Measurements from ENCODE around the gene AMN.

AMN gene

DNA sequence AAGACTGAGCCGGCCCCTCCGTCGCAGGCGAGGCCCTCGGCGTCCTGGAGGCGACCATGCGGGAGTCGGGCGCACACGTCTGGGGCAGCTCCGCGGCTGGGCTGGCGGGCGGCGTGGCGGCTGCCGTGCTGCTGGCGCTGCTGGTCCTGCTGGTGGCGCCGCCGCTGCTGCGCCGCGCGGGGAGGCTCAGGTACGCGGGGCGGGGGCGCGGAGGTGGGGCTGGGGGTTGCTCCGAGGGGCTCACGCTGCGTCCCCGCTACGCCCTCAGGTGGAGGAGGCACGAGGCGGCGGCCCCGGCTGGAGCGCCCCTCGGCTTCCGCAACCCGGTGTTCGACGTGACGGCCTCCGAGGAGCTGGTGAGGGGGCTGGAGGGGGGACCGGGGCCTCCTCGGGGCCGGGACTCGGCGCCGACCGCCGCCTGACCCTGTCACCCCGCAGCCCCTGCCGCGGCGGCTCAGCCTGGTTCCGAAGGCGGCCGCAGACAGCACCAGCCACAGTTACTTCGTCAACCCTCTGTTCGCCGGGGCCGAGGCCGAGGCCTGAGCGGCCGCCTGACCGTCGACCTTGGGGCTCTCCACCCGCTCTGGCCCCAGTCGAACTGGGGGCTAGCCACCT lies 7.8 kb downstream of the AMN start:
- no peak for DNase-seq

- DNase-seq: peak; percentile 18
These were observed 8.5 kb downstream of the AMN start for GRCh38 chr14:102930753-102931579.

- DNase-seq: no peak
These were observed 9.3 kb downstream of the AMN start for GRCh38 chr14:102931580-102932285.

- no peak for DNase-seq
These were observed 10.2 kb downstream of the AMN start for GRCh38 chr14:102932484-102933248.

GRCh38 chr14:102933618-102934231 lies 11.3 kb downstream of the AMN start:
- no peak for DNase-seq

GRCh38 chr14:102935756-102936155 lies 13.3 kb downstream of the AMN start:
- no peak for DNase-seq

DNA sequence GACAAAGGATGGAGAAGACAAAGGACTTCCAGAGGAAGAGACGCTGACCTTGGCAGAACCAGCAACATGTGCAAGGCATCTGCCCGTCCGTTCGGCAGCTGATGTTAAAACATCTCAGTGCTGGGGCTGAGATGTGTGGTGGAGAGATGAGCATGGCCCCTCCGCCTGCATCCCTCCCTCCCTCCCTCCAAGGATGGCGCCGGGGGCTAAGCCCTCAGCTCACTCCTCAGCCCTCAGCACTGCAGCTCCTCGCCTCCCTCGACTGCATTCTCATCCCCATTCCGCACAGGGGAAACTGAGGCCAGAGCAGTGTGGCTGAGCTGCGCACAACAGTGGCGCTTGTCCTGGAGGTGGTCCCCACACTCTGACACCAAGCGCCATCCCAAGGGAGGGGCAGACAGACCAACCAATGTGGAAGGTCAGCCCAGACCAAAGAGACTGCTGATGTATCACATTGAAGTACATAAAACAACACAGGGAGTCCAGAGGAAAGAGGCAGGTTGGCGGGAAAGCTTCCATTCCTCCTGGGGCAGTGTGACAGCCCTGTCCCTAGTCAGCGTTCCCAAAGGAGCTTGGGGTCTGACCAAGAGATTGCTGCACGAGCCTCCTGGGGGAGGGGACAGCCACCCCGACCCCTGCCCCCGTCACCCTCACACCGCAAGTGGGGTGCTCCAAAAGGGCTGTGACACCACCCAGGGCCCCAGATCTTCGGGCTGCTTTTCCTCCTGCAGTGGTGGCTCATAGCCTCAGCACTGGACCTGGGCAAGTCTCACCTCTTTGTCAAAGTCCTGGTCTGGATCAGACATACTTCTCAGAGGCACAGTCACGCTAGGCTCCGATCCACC lies 15.1 kb downstream of the AMN start:
- no peak for DNase-seq

DNA sequence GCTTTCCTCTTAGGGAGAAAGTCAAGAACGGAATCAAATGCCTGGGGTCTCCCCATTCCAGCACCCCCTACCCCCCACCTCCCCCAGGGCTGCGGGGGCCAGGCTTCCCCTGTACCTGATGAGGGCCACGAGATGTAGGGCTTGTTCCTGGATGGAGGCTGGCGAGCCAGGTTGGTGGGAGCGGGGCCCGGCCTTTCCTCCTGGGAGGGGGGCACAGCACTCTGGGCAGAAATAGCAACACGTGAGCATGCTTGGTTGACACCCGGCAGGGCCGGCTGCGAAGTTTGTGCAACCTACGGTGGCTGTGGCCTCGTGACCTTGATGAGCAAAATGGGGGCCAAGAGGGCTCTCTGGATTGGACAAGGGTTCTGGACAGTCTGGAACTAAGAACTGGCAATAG lies 15.7 kb downstream of the AMN start:
- DNase-seq: no peak

DNA sequence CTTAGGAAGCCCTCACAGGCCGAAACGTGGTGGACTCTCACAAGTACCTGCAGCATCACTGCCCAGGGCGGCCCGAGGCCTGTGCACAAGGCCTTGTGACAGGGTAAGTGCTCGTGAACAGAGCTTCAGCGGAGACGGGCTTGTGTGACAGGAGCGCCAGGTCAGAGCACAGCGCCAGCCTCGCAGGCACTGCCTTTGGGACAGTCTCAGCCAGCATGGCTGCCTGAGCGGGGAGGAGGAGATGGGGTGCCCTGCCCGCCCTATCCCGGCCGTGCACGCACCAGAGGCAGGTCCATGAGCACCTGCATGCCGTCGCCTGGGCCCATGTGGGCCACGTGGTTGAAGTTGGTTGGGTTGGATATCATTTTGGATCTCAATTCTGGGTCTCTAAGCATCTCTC lies 16.9 kb downstream of the AMN start:
- DNase-seq: no peak

DNA sequence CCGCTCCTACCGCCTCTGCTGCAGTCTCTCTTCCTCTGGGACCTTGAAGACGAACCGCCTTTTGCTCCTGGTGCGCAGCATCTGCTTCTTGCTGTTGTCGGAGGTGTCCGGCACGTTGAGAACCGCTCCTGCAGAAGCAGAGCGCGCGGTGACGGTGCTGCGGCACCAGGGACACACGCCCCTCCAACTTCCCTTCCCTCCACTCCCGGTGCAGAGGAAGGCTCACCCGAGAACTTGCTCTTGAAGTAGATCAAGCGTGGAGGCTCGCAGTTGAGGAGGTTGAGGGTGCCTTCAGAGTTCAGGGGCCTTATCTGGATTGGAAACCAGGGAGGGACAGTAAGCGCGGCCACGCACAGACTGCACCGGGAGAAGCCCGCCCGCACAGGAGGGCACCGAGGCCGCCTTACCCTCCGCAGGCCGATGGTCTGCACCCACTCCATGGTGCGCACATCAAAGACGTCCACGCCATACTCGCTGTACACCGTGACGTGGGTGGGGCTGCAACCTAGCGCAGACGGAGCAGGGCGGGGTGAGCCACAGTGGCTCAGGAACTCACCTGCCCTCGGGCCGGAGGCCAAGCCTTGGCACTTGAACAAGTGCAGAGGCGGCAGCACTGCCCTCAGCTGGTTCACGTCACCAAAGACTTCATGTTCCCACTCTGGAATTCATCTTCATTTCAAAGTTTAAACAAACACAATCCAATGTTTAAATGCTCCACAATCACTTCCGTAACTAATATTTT lies 17.5 kb downstream of the AMN start:
- no peak for DNase-seq

- no peak for DNase-seq
These were observed 18.4 kb downstream of the AMN start for GRCh38 chr14:102940729-102941362.

DNA sequence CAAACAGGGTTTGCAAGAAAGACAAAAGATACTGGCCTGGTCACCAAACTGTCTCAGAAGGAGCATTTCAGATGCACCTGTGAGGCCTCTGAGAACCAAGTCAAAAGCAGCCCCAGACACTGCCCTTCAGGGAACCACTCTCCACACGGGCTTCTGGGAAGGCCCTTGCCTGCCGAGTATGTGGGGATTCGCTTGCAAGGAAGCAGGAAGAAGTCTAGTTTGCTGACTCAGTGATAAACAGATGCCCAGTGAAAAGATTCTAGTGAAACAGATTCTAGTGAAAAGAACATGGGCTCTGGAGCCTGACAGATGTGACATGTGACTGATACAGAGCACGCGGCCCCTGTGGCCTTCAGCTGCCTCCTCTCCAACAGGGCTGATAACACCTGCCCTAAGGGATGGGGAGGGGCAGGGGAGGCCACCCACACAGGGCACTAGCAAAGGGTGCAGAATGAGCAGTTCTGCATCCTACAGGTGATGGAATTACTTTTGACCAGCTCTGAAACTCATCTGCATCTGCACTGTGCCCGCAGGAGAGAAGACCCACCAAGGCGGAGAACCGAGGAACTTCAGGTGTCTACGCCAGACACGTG lies 19.1 kb downstream of the AMN start:
- no peak for DNase-seq

- DNase-seq: no peak
These were observed 19.6 kb downstream of the AMN start for GRCh38 chr14:102942069-102942468.

DNA sequence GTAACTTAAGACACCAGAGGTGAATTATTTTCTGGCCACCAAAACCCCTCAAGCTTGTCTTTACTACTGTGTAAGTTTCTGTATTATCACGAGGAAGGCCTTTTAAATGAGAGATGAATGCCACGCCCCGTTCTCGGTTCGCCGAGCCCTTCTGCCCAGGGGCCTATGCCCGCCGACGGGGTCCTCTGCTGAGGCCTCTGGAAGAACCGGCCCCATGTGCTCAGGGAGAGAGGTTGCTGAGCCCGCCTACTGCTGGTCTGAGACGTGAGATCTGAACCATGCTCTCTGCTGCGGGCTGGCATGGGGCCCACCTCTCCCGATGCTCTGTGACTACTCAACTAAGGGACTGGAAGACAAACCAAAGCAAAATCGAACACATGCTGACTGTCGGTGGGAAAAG lies 21.0 kb downstream of the AMN start:
- no peak for DNase-seq

GRCh38 chr14:102943979-102944378 lies 21.5 kb downstream of the AMN start:
- no peak for DNase-seq

DNA sequence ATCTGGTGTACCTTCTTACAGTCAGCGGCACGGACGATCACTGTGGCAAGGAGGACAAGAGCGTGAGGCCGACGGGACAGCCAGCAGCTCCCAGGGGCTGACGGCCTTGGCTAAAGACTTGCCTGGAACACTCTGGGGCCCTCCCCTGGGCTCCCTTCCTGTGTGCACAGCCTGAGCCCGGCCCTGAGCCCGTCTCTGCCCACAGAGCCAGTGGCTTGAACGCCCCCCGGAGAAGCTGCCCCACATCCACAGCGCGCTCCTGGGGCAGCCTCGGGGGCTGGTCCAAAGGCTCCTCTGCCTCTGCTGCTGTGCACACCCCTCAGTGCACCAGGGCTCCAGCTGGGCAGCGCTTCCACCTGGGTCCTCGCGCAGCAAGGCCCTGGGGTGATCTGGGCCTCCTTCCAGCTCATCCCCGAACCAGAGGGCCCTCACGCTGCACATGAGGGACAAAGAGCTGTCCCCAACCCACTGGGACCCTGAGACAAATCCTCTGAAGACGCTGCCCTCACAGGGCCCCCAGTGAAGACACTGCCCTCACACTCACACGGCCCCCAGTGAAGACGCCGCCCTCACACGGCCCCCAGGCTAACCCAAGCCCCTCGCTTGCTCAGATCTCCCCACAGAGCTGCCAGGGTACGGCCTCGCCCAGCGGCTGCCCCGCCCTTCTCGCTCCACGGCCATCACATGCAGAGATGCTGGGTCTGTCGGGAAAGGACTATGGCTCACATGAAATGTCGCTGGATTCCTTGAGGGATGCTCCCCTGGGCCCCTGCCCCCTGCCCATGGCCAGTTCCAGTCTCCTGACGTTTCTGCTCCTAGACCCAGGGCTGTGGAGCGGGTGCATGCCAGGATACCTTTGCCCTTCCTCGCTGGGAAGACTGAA lies 22.2 kb downstream of the AMN start:
- no peak for DNase-seq

GRCh38 chr14:102945346-102946130 lies 23.1 kb downstream of the AMN start:
- DNase-seq: peak; percentile 66
